ENCODE measurements around the gene AKAP6.

AKAP6 gene

GRCh38 chr14:32731249-32731648, 402.2 kb downstream of the AKAP6 start:
- H3K27ac ChIP-seq: no peak overlapping the region
- DNase-seq (ENCODE audit: low spot score): no peak
- TF ChIP-seq, protein P1, sequence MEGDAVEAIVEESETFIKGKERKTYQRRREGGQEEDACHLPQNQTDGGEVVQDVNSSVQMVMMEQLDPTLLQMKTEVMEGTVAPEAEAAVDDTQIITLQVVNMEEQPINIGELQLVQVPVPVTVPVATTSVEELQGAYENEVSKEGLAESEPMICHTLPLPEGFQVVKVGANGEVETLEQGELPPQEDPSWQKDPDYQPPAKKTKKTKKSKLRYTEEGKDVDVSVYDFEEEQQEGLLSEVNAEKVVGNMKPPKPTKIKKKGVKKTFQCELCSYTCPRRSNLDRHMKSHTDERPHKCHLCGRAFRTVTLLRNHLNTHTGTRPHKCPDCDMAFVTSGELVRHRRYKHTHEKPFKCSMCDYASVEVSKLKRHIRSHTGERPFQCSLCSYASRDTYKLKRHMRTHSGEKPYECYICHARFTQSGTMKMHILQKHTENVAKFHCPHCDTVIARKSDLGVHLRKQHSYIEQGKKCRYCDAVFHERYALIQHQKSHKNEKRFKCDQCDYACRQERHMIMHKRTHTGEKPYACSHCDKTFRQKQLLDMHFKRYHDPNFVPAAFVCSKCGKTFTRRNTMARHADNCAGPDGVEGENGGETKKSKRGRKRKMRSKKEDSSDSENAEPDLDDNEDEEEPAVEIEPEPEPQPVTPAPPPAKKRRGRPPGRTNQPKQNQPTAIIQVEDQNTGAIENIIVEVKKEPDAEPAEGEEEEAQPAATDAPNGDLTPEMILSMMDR (conservative IDR thresholded peaks at IDR 0.05; ENCODE audit: low read depth): no peak
- ChIA-PET CTCF (no interaction called here), POLR2A (ENCODE audit: low non-redundant PET) (no interaction called here)

DNA sequence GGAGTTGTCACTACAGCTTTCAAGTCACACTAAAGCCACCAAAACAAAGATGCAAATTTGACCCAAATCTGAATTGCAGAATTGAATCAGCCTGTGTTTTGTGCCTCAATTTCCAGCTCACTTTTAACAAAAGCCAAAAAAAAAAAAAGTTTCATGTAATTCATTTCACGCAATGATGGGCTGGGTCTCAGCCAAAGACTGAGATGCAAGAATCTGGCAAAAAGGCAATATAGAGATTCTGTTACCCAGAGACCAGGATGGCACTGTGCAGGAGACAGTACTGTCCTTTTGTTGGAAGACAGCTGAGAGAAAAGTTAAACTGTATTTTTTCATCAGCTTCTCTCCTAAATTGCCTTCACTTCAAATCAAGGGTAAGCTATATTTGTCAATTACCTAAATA, 403.9 kb downstream of the AKAP6 start:
- CTCF ChIA-PET: interaction anchor here (0.6 kb wide), 2 partner anchors 8 to 222 kb away, joined by 3 to 4 read pairs; no protein-coding TSS in a partner anchor
- POLR2A ChIA-PET (ENCODE audit: low non-redundant PET): no interaction called here
- TF ChIP-seq, protein P1 (conservative IDR thresholded peaks at IDR 0.05; ENCODE audit: low read depth): no peak

GRCh38 chr14:32734261-32734660, 405.2 kb downstream of the AKAP6 start:
- TF ChIP-seq, protein P1 (conservative IDR thresholded peaks at IDR 0.05; ENCODE audit: low read depth): no peak
- no peak for DNase-seq (ENCODE audit: low spot score)
- H3K27ac ChIP-seq: no peak overlapping the region
- ChIA-PET POLR2A (ENCODE audit: low non-redundant PET) (no interaction called here), CTCF (interaction anchor here (0.7 kb wide), 1 partner anchor 475 kb away, joined by 3 read pairs; no protein-coding TSS in a partner anchor)

More for the DNA sequence above, 403.9 kb downstream of the AKAP6 start:
- DNase-seq (ENCODE audit: low spot score): no peak
- no peak overlapping the region for H3K27ac ChIP-seq

DNA sequence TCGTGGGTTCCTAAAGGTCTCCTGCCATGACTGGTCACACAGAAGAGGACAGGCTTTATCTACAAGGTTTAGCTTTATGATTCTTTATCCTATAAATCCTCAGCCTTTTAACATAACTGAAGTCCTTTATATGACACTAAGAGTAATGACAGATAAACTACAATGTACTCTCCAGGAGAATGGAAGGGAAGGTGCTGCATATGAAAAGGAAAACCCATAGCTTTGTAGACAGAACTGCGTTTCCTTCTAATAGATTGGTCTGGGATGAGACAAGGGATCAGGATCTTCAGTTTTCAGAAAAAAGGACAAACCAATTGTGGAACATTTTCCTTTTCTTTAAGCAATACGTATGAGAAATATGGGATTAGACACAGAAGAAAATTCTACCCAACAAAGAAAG, 408.5 kb downstream of the AKAP6 start:
- no peak overlapping the region for H3K27ac ChIP-seq
- CTCF ChIA-PET: no interaction called here
- POLR2A ChIA-PET (ENCODE audit: low non-redundant PET): no interaction called here
- TF ChIP-seq, protein P1 (conservative IDR thresholded peaks at IDR 0.05; ENCODE audit: low read depth): no peak
- no peak for DNase-seq (ENCODE audit: low spot score)

DNA sequence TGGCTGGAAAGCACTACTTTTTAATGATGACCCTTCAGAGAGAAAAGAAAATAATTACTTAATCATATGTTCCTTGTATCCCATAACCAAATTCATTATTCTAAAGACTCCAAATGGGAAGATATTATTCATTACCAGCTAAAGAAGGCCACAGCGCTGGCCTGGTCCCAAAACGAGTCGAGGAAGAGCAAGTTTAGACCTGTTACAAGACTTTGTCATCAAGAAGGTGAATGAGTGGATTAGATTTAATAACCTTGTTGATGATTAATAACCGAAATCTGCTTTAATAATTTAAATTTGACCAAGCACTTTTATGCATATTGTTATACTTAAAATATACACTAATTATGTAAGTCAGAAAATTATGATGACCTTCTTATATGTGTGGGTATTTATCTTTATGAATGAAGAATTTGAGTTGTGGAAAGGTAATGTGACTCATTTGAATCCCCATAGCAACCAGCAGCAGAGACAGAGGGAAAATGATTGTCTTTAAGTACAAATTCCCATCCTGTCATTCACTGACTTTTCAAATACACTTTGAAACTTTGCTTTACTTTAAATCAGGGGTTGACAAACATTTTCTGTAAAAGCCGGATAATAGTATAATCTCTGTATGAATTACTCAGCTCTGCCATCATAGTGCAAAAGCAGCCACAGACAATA, 409.2 kb downstream of the AKAP6 start:
- CTCF ChIA-PET: no interaction called here
- H3K27ac ChIP-seq: no peak overlapping the region
- DNase-seq (ENCODE audit: low spot score): peak; percentile 41
- TF ChIP-seq, protein P1 (conservative IDR thresholded peaks at IDR 0.05; ENCODE audit: low read depth): no peak
- POLR2A ChIA-PET (ENCODE audit: low non-redundant PET): no interaction called here

DNA sequence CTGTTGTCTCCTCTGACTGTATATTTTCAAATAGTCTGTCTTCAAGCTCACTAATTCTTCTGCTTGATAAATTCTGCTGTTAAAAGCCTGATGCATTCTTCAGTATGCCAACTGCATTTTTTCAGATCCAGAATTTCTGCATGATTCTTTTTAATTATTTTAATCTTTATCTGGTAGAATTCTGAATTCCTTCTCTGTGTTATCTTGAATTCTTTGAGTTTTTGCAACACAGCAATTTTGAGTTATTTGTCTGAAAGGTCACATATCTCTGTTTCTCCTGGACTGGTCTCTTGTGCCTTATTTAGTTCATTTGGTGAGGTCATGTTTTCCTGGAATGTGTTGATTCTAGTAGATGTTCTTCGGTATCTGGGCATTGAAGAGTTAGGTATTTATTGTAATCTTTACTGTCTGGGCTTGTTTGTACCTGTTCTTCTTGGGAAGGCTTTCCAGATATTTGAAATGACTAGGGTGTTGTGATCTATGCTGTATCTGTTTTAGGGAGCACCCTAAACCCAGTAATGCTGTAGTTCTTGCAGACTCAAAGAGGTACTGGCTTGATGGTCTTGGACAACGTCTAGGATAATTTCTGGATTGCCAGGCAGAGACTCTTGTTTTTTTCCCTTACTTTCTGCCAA, 415.8 kb downstream of the AKAP6 start:
- ChIA-PET CTCF (no interaction called here), POLR2A (ENCODE audit: low non-redundant PET) (no interaction called here)
- TF ChIP-seq, protein P1 (conservative IDR thresholded peaks at IDR 0.05; ENCODE audit: low read depth): no peak
- DNase-seq (ENCODE audit: low spot score): no peak
- H3K27ac ChIP-seq: no peak overlapping the region
